ENCODE data around the gene GET3.
"Not testable (repeated sequence)": the region's sequence is repeated elsewhere in the genome, so short reads cannot be mapped to it uniquely, and the experiment has no call there.

GET3 gene

GRCh38 chr19:12736995-12737834 is at the start of gene GET3:
Gene GET3, plus strand, starts transcription at chr19:12737497. Its CDS starts 9 bp downstream, at chr19:12737506.
- in situ Hi-C loops (cut with HindIII; ENCODE audit: low sequenced_read_pairs) = no loop called here

- in situ Hi-C loops (cut with HindIII; ENCODE audit: low sequenced_read_pairs) = no loop called here
These were observed 48.3 kb upstream of the GET3 start for GRCh38 chr19:12689012-12689411.

- in situ Hi-C loops (cut with HindIII; ENCODE audit: low sequenced_read_pairs) = no loop called here
These were observed 47.6 kb upstream of the GET3 start for GRCh38 chr19:12689581-12690216.

GRCh38 chr19:12692960-12693359 is 44.3 kb upstream of the GET3 start:
- in situ Hi-C loops (cut with HindIII; ENCODE audit: low sequenced_read_pairs) = no loop called here

- in situ Hi-C loops (cut with HindIII; ENCODE audit: low sequenced_read_pairs) = no loop called here
These were observed 42.7 kb upstream of the GET3 start for GRCh38 chr19:12694641-12695040.

GRCh38 chr19:12695096-12695495 is 42.2 kb upstream of the GET3 start:
- in situ Hi-C loops (cut with HindIII; ENCODE audit: low sequenced_read_pairs) = no loop called here

- in situ Hi-C loops (cut with HindIII; ENCODE audit: low sequenced_read_pairs) = no loop called here
These were observed 41.8 kb upstream of the GET3 start for GRCh38 chr19:12695514-12695913.

- in situ Hi-C loops (cut with HindIII; ENCODE audit: low sequenced_read_pairs) = no loop called here
These were observed 41.3 kb upstream of the GET3 start for GRCh38 chr19:12695997-12696365.

- in situ Hi-C loops (cut with HindIII; ENCODE audit: low sequenced_read_pairs) = no loop called here
These were observed 40.6 kb upstream of the GET3 start, which contains the start of gene FBXW9 for GRCh38 chr19:12696366-12697335. Gene FBXW9, minus strand, starts transcription at chr19:12696631. Its CDS starts 50 bp downstream, at chr19:12696581.

- in situ Hi-C loops (cut with HindIII; ENCODE audit: low sequenced_read_pairs) = not testable (repeated sequence)
These were observed 39.9 kb upstream of the GET3 start for GRCh38 chr19:12697425-12697824.

- in situ Hi-C loops (cut with HindIII; ENCODE audit: low sequenced_read_pairs) = no loop called here
These were observed 39.2 kb upstream of the GET3 start for GRCh38 chr19:12698138-12698537.

- in situ Hi-C loops (cut with HindIII; ENCODE audit: low sequenced_read_pairs) = no loop called here
These were observed 35.6 kb upstream of the GET3 start for GRCh38 chr19:12701596-12702282.

- in situ Hi-C loops (cut with HindIII; ENCODE audit: low sequenced_read_pairs) = no loop called here
These were observed 34.3 kb upstream of the GET3 start for GRCh38 chr19:12703046-12703445.

- in situ Hi-C loops (cut with HindIII; ENCODE audit: low sequenced_read_pairs) = no loop called here
These were observed 32.1 kb upstream of the GET3 start for GRCh38 chr19:12705169-12705568.

GRCh38 chr19:12705654-12706331 is 31.5 kb upstream of the GET3 start:
- in situ Hi-C loops (cut with HindIII; ENCODE audit: low sequenced_read_pairs) = no loop called here

- in situ Hi-C loops (cut with HindIII; ENCODE audit: low sequenced_read_pairs) = no loop called here
These were observed 31.0 kb upstream of the GET3 start for GRCh38 chr19:12706332-12706718.

GRCh38 chr19:12708641-12709040 is 28.7 kb upstream of the GET3 start:
- in situ Hi-C loops (cut with HindIII; ENCODE audit: low sequenced_read_pairs) = no loop called here

- in situ Hi-C loops (cut with HindIII; ENCODE audit: low sequenced_read_pairs) = no loop called here
These were observed 26.1 kb upstream of the GET3 start for GRCh38 chr19:12711187-12711586.

GRCh38 chr19:12712077-12712476 is 25.2 kb upstream of the GET3 start:
- in situ Hi-C loops (cut with HindIII; ENCODE audit: low sequenced_read_pairs) = not testable (repeated sequence)

- in situ Hi-C loops (cut with HindIII; ENCODE audit: low sequenced_read_pairs) = not testable (repeated sequence)
These were observed 24.0 kb upstream of the GET3 start for GRCh38 chr19:12713304-12713703.
